Activated CD4-positive, alpha-beta T cell treated with anti-CD3 and anti-CD28 coated beads for 36 hours (primary cell): ENCODE measurements around the gene TIAM2. TPM values are rescaled to one million over a fixed set of nuclear protein-coding genes. Genes with fewer than 3 reads are reported as not detected.
"Not testable (repeated sequence)": the region's sequence is repeated elsewhere in the genome, so short reads cannot be mapped to it uniquely, and the experiment has no call there.

Experiments
- ATAC-seq: fragments of 200-7000 bp; cut with Tn5 transposase; one replicate; pipeline ENCODE4 v1.10.0; 2021; ENCODE audit warnings: mild to moderate bottlenecking, moderate library complexity
- CTCF ChIA-PET: fragments of 350-600 bp; sonication (Branson Sonifier 250); formaldehyde crosslinking; loops from one replicate; lab custom pipeline; 2021; ENCODE audit warnings: antibody characterized with exemption; lab: Charles Lee
- POLR2A ChIA-PET: fragments of 350-600 bp; sonication (Branson Sonifier 250); formaldehyde crosslinking; loops from one replicate; lab custom pipeline; 2021; ENCODE audit warnings: antibody characterized with exemption, inconsistent platforms; lab: Charles Lee
- DNase-seq: peaks from one replicate; pipeline ENCODE4 v3.0.0-alpha.2; 2020
- H3K27ac Mint-ChIP-seq: one replicate; pipeline ENCODE4 v1.8.0; 2021; ENCODE audit warnings: mixed read lengths
- H3K27me3 Mint-ChIP-seq: one replicate; pipeline ENCODE4 v1.8.0; 2021; ENCODE audit warnings: mixed read lengths
- H3K36me3 Mint-ChIP-seq: one replicate; pipeline ENCODE4 v1.8.0; 2021; ENCODE audit warnings: low read depth, mixed read lengths
- H3K4me1 Mint-ChIP-seq: one replicate; pipeline ENCODE4 v1.8.0; 2021; ENCODE audit warnings: mixed read lengths
- H3K4me3 Mint-ChIP-seq: one replicate; pipeline ENCODE4 v1.8.0; 2021; ENCODE audit warnings: mild to moderate bottlenecking, moderate library complexity, mixed read lengths
- H3K9me3 Mint-ChIP-seq: one replicate; pipeline ENCODE4 v1.8.0; 2021; ENCODE audit warnings: low read depth, mixed read lengths
- intact Hi-C, 2 experiments: fragments of 100-400 bp; cut with DNase I in 1 of 2; cut with micrococcal nuclease in 1 of 2; formaldehyde crosslinking; loops; one replicate each; pipeline versions ENCODE4 v1.14.2 to v1.15.1; 2022 to 2024; cut with DNase I, micrococcal nuclease
- total RNA-seq, 2 experiments: library from RNA; stranded (reverse); gene quantifications; one replicate each; pipeline ENCODE4 v1.2.3, GENCODE V29; 2021

Gene TIAM2
- total RNA-seq, 2 experiments from 2014 or later, result 10.4 to 12.0 TPM

GRCh38 chr6:155212106-155212505 is 217.0 kb downstream of the TIAM2 start:
- ChIA-PET CTCF (no interaction called here), POLR2A (no interaction called here)
- Mint-ChIP-seq H3K4me3 (no peak overlapping the region), H3K9me3 (no peaks in the 10 kb centered on the region), H3K27ac (no peak overlapping the region), H3K4me1 (peaks cover 5% of the 10 kb centered on the region), H3K36me3 (peaks cover 5% of the 10 kb centered on the region), H3K27me3 (no peaks in the 10 kb centered on the region)
- no peak for ATAC-seq
- DNase-seq, result no peak
- intact Hi-C loops, result no loop called here

- ChIA-PET POLR2A (interaction anchor here (0.6 kb wide), 1 partner anchor 1472 kb away, joined by 5 read pairs; no protein-coding TSS in a partner anchor), CTCF (interaction anchor here (0.7 to 1.4 kb wide), 3 partner anchors 11 to 285 kb away, joined by 3 read pairs; no protein-coding TSS in a partner anchor)
- ATAC-seq, result no peak
- Mint-ChIP-seq H3K4me1 (peaks cover 5% of the 10 kb centered on the region), H3K36me3 (peaks cover 5% of the 10 kb centered on the region), H3K27ac (no peak overlapping the region), H3K4me3 (no peak overlapping the region), H3K9me3 (no peaks in the 10 kb centered on the region), H3K27me3 (no peaks in the 10 kb centered on the region)
- intact Hi-C loops, result no loop called here
- no peak for DNase-seq
Observed at GRCh38 chr6:155212616-155213380, 217.7 kb downstream of the TIAM2 start.

GRCh38 chr6:155213611-155214372 is 218.7 kb downstream of the TIAM2 start:
- peaks cover 2% of the 10 kb centered on the region for H3K27me3 Mint-ChIP-seq
- ATAC-seq, result no peak
- no peak for DNase-seq
- H3K27ac Mint-ChIP-seq, result no peak overlapping the region
- H3K4me1 Mint-ChIP-seq, result peaks cover 5% of the 10 kb centered on the region
- H3K9me3 Mint-ChIP-seq, result no peaks in the 10 kb centered on the region
- H3K36me3 Mint-ChIP-seq, result peaks cover 5% of the 10 kb centered on the region
- ChIA-PET CTCF (interaction anchor here (0.9 to 1.7 kb wide), 4 partner anchors 10 to 316 kb away, joined by 3 to 6 read pairs (median 3); no protein-coding TSS in a partner anchor), POLR2A (interaction anchor here (0.6 kb wide), 1 partner anchor 1471 kb away, joined by 5 read pairs; no protein-coding TSS in a partner anchor)
- no peak overlapping the region for H3K4me3 Mint-ChIP-seq
- intact Hi-C loops, result no loop called here

GRCh38 chr6:155215906-155216305 is 220.8 kb downstream of the TIAM2 start:
- H3K27me3 Mint-ChIP-seq, result peaks cover 5% of the 10 kb centered on the region
- peaks cover 8% of the 10 kb centered on the region for H3K36me3 Mint-ChIP-seq
- ChIA-PET CTCF (no interaction called here), POLR2A (no interaction called here)
- ATAC-seq (peak; percentile 36), DNase-seq (no peak)
- H3K4me1 Mint-ChIP-seq, result peaks cover 5% of the 10 kb centered on the region
- no peaks in the 10 kb centered on the region for H3K9me3 Mint-ChIP-seq
- intact Hi-C loops, result no loop called here
- no peak overlapping the region for H3K4me3 Mint-ChIP-seq
- H3K27ac Mint-ChIP-seq, result no peak overlapping the region

GRCh38 chr6:155216312-155217046 is 221.4 kb downstream of the TIAM2 start:
- H3K36me3 Mint-ChIP-seq, result peaks cover 8% of the 10 kb centered on the region
- no peak for DNase-seq
- peaks cover 5% of the 10 kb centered on the region for H3K27me3 Mint-ChIP-seq
- intact Hi-C loops, result no loop called here
- no peaks in the 10 kb centered on the region for H3K9me3 Mint-ChIP-seq
- H3K4me3 Mint-ChIP-seq, result no peak overlapping the region
- CTCF ChIA-PET, result interaction anchor here (0.5 to 0.7 kb wide), 2 partner anchors 361 to 544 kb away, joined by 3 to 5 read pairs; no protein-coding TSS in a partner anchor
- ATAC-seq, result no peak
- POLR2A ChIA-PET, result no interaction called here
- H3K27ac Mint-ChIP-seq, result no peak overlapping the region
- H3K4me1 Mint-ChIP-seq, result peaks cover 5% of the 10 kb centered on the region

GRCh38 chr6:155218711-155219110 is 223.6 kb downstream of the TIAM2 start:
- H3K9me3 Mint-ChIP-seq, CTCF ChIA-PET, ATAC-seq, H3K27ac Mint-ChIP-seq, H3K4me3 Mint-ChIP-seq, H3K36me3 Mint-ChIP-seq, H3K27me3 Mint-ChIP-seq, POLR2A ChIA-PET, intact Hi-C loops, DNase-seq: not testable (repeated sequence)
- peaks cover 10% of the 10 kb centered on the region for H3K4me1 Mint-ChIP-seq

GRCh38 chr6:155219299-155219698 is 224.2 kb downstream of the TIAM2 start:
- CTCF ChIA-PET, result no interaction called here

GRCh38 chr6:155219858-155220301 is 224.8 kb downstream of the TIAM2 start:
- no peak for DNase-seq
- Mint-ChIP-seq H3K27me3 (peaks cover 5% of the 10 kb centered on the region), H3K27ac (no peak overlapping the region), H3K9me3 (no peaks in the 10 kb centered on the region), H3K36me3 (peaks cover 3% of the 10 kb centered on the region), H3K4me3 (no peak overlapping the region), H3K4me1 (peaks cover 22% of the 10 kb centered on the region)
- no peak for ATAC-seq
- POLR2A ChIA-PET, result interaction anchor here (0.5 kb wide), 1 partner anchor 242 kb away, joined by 3 read pairs; no protein-coding TSS in a partner anchor
- CTCF ChIA-PET, result no interaction called here
- intact Hi-C loops, result no loop called here

More at GRCh38 chr6:155219299-155219698, 224.2 kb downstream of the TIAM2 start:
- peaks cover 3% of the 10 kb centered on the region for H3K36me3 Mint-ChIP-seq
- POLR2A ChIA-PET, result interaction anchor here (0.5 kb wide), 1 partner anchor 242 kb away, joined by 3 read pairs; no protein-coding TSS in a partner anchor
- peaks cover 16% of the 10 kb centered on the region for H3K4me1 Mint-ChIP-seq
- ATAC-seq (no peak), DNase-seq (no peak)
- H3K27me3 Mint-ChIP-seq, result peaks cover 5% of the 10 kb centered on the region
- no peak overlapping the region for H3K27ac Mint-ChIP-seq
- H3K4me3 Mint-ChIP-seq, result no peak overlapping the region
- no peaks in the 10 kb centered on the region for H3K9me3 Mint-ChIP-seq
- intact Hi-C loops, result no loop called here

GRCh38 chr6:155221086-155221485 is 226.0 kb downstream of the TIAM2 start:
- no peak for DNase-seq
- Mint-ChIP-seq H3K27ac (no peak overlapping the region), H3K27me3 (peaks cover 5% of the 10 kb centered on the region), H3K9me3 (no peaks in the 10 kb centered on the region), H3K36me3 (peaks cover 3% of the 10 kb centered on the region), H3K4me3 (no peak overlapping the region), H3K4me1 (peaks cover 19% of the 10 kb centered on the region)
- CTCF ChIA-PET, result no interaction called here
- no peak for ATAC-seq
- POLR2A ChIA-PET, result no interaction called here
- intact Hi-C loops, result no loop called here

GRCh38 chr6:155222506-155222905 is 227.4 kb downstream of the TIAM2 start:
- Mint-ChIP-seq H3K4me1 (peaks cover 18% of the 10 kb centered on the region), H3K36me3 (peaks cover 3% of the 10 kb centered on the region), H3K27ac (no peak overlapping the region), H3K27me3 (peaks cover 5% of the 10 kb centered on the region), H3K4me3 (no peak overlapping the region), H3K9me3 (no peaks in the 10 kb centered on the region)
- POLR2A ChIA-PET, result no interaction called here
- CTCF ChIA-PET, result interaction anchor here (0.6 to 1.9 kb wide), 5 partner anchors 45 to 417 kb away, joined by 3 to 8 read pairs (median 4); no protein-coding TSS in a partner anchor
- intact Hi-C loops, result no loop called here
- ATAC-seq (no peak), DNase-seq (no peak)
